ENCODE data around the gene SYVN1.

The SYVN1 gene

GRCh38 chr11:65112546-65113360, 21.6 kb downstream of the SYVN1 start:
- peak; percentile 39 for DNase-seq (ENCODE audit: low read depth)

GRCh38 chr11:65111744-65112545, 22.4 kb downstream of the SYVN1 start, which contains the start of gene TM7SF2:
TM7SF2 (plus strand) TSS chr11:65111872; CDS start chr11:65112016, 144 bp downstream.
- peak; percentile 86 for DNase-seq (ENCODE audit: low read depth)

- DNase-seq (ENCODE audit: low read depth): no peak
These were observed 23.1 kb downstream of the SYVN1 start for GRCh38 chr11:65111159-65111743.

- peak; percentile 97 for DNase-seq (ENCODE audit: low read depth)
These were observed 23.9 kb downstream of the SYVN1 start for GRCh38 chr11:65110354-65110861.

- no peak for DNase-seq (ENCODE audit: low read depth)
These were observed 24.8 kb downstream of the SYVN1 start for GRCh38 chr11:65109231-65110198.

- no peak for DNase-seq (ENCODE audit: low read depth)
These were observed 25.7 kb downstream of the SYVN1 start for GRCh38 chr11:65108469-65109123.

- no peak for DNase-seq (ENCODE audit: low read depth)
These were observed 26.4 kb downstream of the SYVN1 start for GRCh38 chr11:65107751-65108468.

- no peak for DNase-seq (ENCODE audit: low read depth)
These were observed 27.2 kb downstream of the SYVN1 start for GRCh38 chr11:65107078-65107477.

GRCh38 chr11:65104628-65105027, 29.7 kb downstream of the SYVN1 start:
- DNase-seq (ENCODE audit: low read depth): no peak

GRCh38 chr11:65103476-65103875, 30.8 kb downstream of the SYVN1 start:
- DNase-seq (ENCODE audit: low read depth): no peak

- DNase-seq (ENCODE audit: low read depth): no peak
These were observed 31.9 kb downstream of the SYVN1 start for GRCh38 chr11:65102142-65103095.

- DNase-seq (ENCODE audit: low read depth): no peak
These were observed 33.5 kb downstream of the SYVN1 start for GRCh38 chr11:65100674-65101350.

GRCh38 chr11:65096926-65097325, 37.4 kb downstream of the SYVN1 start:
- DNase-seq (ENCODE audit: low read depth): no peak

GRCh38 chr11:65095974-65096806, 38.1 kb downstream of the SYVN1 start, which contains the start of gene VPS51:
VPS51 (plus strand) TSS chr11:65096214; CDS start chr11:65096251, 37 bp downstream.
- DNase-seq (ENCODE audit: low read depth): peak; percentile 64

- no peak for DNase-seq (ENCODE audit: low read depth)
These were observed 38.9 kb downstream of the SYVN1 start for GRCh38 chr11:65095427-65095826.

GRCh38 chr11:65090628-65091027, 43.7 kb downstream of the SYVN1 start:
- DNase-seq (ENCODE audit: low read depth): no peak

- no peak for DNase-seq (ENCODE audit: low read depth)
These were observed 44.7 kb downstream of the SYVN1 start for GRCh38 chr11:65089621-65090020.

Measured in stimulated activated CD8-positive, alpha-beta memory T cell treated with anti-CD3 and anti-CD28 coated beads, Interleukin-7, amount 100 ng/mL, for 24 hours (primary cell).